Colonic mucosa (tissue), 4 donors: Measurements from ENCODE around the gene SMIM1. TPM values are rescaled to one million over a fixed set of nuclear protein-coding genes. Genes with fewer than 3 reads are reported as not detected.

ENCODE experiments used
- DNase-seq: peaks from one replicate; pipeline ENCODE4 v3.0.0-alpha.2; 2020
- H3K27ac ChIP-seq: fragments of 200-600 bp; one replicate; pipeline ENCODE4 v1.8.0; 2021
- H3K27me3 ChIP-seq: fragments of 200-600 bp; one replicate; pipeline ENCODE4 v1.8.0; 2021
- H3K36me3 ChIP-seq: fragments of 200-600 bp; one replicate; pipeline ENCODE4 v1.8.0; 2021
- H3K4me1 ChIP-seq: fragments of 200-600 bp; one replicate; pipeline ENCODE4 v1.8.0; 2021; ENCODE audit warnings: mild to moderate bottlenecking
- H3K4me3 ChIP-seq: fragments of 200-600 bp; one replicate; pipeline ENCODE4 v1.8.0; 2021
- H3K9ac ChIP-seq, 2 donors: one replicate each; pipeline ENCODE4 v1.7.0; 2013; ENCODE audit warnings: control low read depth in 2 of 2, low read depth in 2 of 2, low read length in 2 of 2
- H3K9me3 ChIP-seq: fragments of 200-600 bp; one replicate; pipeline ENCODE4 v1.8.0; 2021
- CTCF ChIP-seq: fragments of 200-600 bp; IDR thresholded peaks from one replicate; pipeline ENCODE4 v1.8.0; 2022; ENCODE audit warnings: antibody characterized with exemption, mild to moderate bottlenecking
- intact Hi-C: fragments of 100-400 bp; cut with DNase I; formaldehyde crosslinking; loops from one replicate; pipeline ENCODE4 v1.14.1; 2022
- total RNA-seq, 2 donors: library from RNA; stranded (reverse); fragmentation: NEBNext Ultra II Directional in 1 of 2; extraction: Animal tissue kit (Norgen Biotek cat#: 25700) in 1 of 2; gene quantifications; one replicate each; pipeline ENCODE4 v1.2.1, GENCODE V29; 2021
- donor health status: healthy.
- donor health status: DM: no; HTN: no; CAD: no.
- donor health status: DM: no; HTN: no; CAD: no.

SMIM1 gene
- total RNA-seq, 2 donors from 2014 or later: 1.9 to 2.4 TPM

- intact Hi-C loops: no loop called here
- H3K9ac ChIP-seq: no peak overlapping the region
- TF ChIP-seq CTCF: no peak
- H3K9me3 ChIP-seq: no peaks in the 10 kb centered on the region
- H3K27ac ChIP-seq: no peak overlapping the region
- no peaks in the 10 kb centered on the region for H3K36me3 ChIP-seq
- DNase-seq: no peak
- no peaks in the 10 kb centered on the region for H3K4me1 ChIP-seq
- H3K4me3 ChIP-seq: no peak overlapping the region
- H3K27me3 ChIP-seq: no peaks in the 10 kb centered on the region
These were observed 16.2 kb upstream of the SMIM1 start for GRCh38 chr1:3756394-3756793.

- H3K4me3 ChIP-seq: no peak overlapping the region
- no peak for DNase-seq
- no peaks in the 10 kb centered on the region for H3K4me1 ChIP-seq
- no peaks in the 10 kb centered on the region for H3K27me3 ChIP-seq
- intact Hi-C loops: no loop called here
- no peaks in the 10 kb centered on the region for H3K9me3 ChIP-seq
- TF ChIP-seq CTCF: no peak
- no peak overlapping the region for H3K9ac ChIP-seq
- no peak overlapping the region for H3K27ac ChIP-seq
- H3K36me3 ChIP-seq: no peaks in the 10 kb centered on the region
These were observed 13.4 kb upstream of the SMIM1 start for GRCh38 chr1:3759164-3759563.

GRCh38 chr1:3759796-3760195 is 12.8 kb upstream of the SMIM1 start:
- no peaks in the 10 kb centered on the region for H3K36me3 ChIP-seq
- DNase-seq: no peak
- intact Hi-C loops: no loop called here
- no peak overlapping the region for H3K27ac ChIP-seq
- no peak overlapping the region for H3K4me3 ChIP-seq
- H3K4me1 ChIP-seq: no peaks in the 10 kb centered on the region
- TF ChIP-seq CTCF: no peak
- H3K27me3 ChIP-seq: no peaks in the 10 kb centered on the region
- no peak overlapping the region for H3K9ac ChIP-seq
- H3K9me3 ChIP-seq: no peaks in the 10 kb centered on the region

GRCh38 chr1:3761296-3762010 is 11.1 kb upstream of the SMIM1 start:
- Histone ChIP-seq H3K4me3 (no peak overlapping the region), H3K9me3 (no peaks in the 10 kb centered on the region), H3K4me1 (no peaks in the 10 kb centered on the region), H3K36me3 (no peaks in the 10 kb centered on the region), H3K27me3 (no peaks in the 10 kb centered on the region), H3K9ac (no peak overlapping the region), H3K27ac (no peak overlapping the region)
- TF ChIP-seq CTCF: no peak
- intact Hi-C loops: no loop called here
- DNase-seq: no peak

GRCh38 chr1:3762151-3762872 is 10.2 kb upstream of the SMIM1 start:
- H3K9ac ChIP-seq: no peak overlapping the region
- DNase-seq: no peak
- no peak for TF ChIP-seq CTCF
- H3K4me3 ChIP-seq: no peak overlapping the region
- no peaks in the 10 kb centered on the region for H3K27me3 ChIP-seq
- intact Hi-C loops: no loop called here
- no peaks in the 10 kb centered on the region for H3K36me3 ChIP-seq
- no peaks in the 10 kb centered on the region for H3K9me3 ChIP-seq
- H3K4me1 ChIP-seq: no peaks in the 10 kb centered on the region
- no peak overlapping the region for H3K27ac ChIP-seq
